HG02588 (cell line): ENCODE results near the gene CDK6.
"Not testable (repeated sequence)": the region's sequence is repeated elsewhere in the genome, so short reads cannot be mapped to it uniquely, and the experiment has no call there.

Experiments used
- ATAC-seq: cut with Tn5 transposase; IDR thresholded peaks from one replicate; pipeline ENCODE4 v1.9.1; 2021; ENCODE audit warnings: mild to moderate bottlenecking, moderate library complexity; ENCODE audit not compliant: unreplicated experiment

The CDK6 gene

DNA sequence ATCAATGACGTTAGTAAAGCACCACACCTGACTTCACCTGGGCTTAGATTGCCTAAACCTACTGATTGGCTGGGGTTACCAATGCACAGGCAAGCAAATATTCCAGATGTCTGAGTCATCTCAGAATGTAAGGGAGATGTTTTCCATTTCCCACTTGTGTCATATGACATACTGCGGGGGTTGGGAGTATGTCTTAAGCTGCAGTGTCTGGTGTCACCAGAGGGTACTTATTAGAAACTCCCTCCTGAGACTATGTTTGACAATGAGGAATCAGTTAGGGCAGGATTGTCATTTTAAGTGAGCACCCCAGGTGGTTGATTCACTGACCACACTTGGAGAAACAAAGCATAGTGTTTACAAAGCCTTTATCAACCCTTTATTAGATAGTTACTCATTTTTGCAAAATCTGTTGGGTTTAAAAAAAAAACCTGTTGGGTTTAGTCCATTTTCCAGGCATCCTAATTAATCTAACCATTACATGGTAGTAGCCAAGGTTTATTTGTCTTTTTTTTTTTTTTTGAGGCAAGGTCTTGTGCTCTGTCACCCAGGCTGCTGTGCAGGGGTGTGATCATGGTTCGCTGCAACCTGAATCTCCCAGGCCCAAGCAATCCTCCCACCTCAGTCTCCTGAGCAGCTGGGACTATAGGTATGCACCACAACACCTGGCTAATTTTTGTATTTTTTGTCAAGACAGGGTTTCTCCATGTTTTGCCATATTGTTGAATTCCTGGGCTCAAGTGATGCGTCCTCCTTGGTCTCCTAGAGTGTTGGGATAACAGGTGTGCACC lies 72.5 kb downstream of the CDK6 start:
- peak; percentile 40 for ATAC-seq

DNA sequence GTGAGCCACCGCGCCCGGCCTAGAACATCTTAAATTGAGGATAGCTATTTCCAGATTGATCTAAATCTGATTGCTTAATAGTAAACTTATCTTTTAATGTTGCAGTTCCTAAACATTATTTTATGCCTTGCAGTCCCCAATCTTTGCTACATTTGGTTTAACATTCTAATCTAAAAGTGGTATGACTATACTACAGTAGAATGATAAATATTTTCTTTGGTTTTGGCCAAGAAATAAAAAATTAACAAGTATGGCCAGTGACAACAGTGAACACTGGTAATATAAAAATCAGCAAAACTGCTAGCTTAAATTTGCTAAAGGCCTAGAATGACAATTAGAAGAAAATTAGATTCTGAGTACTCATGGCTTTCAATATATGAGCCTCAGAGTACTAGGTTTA lies 73.5 kb downstream of the CDK6 start:
- ATAC-seq, result no peak

DNA sequence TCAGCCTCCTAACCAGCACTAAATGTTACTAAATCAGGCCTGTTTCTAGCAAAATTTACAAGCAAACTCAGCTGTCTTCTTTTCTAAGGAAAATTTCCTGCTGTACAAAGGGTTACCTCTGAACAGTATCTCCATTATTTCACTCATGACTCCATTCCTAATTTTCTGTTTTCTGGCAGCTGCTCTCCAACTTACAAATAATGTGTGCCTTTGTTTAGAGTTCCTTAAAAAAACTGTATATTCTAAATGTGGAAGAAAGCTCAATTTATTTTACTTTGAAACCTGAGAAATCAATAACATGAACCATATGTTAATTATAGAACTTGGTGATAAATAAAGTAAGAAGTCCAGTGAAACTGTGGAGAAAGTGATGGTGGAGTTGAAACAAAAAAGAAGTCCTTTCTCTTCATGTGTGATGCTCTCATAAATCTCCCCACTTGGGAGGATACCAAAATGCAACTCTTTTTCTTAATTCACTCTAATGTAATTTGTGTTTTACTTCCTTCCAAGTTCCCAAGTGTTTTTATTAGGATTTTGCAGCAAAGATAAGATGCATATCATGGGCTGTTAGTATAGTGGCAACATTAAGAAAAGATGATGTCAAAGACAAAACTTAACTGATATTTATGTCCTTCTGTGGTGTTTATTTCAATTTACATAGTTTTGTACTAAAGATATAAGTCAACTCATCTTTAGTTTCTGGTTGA lies 74.8 kb downstream of the CDK6 start:
- ATAC-seq, result no peak

DNA sequence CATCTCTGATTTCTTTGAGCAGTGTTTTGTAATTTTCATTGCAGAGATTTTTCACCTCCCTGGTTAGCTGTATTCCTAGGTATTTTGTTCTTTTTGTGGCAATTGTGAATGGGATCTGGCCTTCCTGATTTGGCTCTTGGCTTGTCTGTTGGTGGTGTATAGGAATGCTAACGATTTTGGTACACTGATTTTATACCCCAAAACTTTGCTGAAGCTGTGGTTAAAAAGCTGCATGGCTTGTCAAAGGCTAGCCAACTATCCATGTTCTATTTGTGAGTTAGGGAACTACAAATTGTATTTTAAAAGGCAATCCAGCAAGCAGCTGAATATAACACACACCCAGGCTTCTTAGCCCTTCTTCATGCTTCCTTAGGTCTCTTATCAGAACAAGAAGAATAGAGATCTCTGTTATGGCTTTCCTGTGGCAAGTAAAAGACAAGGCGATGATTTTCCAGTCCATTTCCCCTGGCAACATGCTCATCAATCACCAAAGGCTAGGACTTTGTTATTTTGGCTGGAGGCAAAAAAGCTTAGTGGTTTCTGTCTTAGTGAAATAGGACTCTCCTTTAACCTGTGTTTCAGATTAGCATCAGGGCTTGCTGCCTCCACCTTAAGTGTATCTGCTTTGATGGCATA lies 77.5 kb downstream of the CDK6 start:
- ATAC-seq, result no peak

DNA sequence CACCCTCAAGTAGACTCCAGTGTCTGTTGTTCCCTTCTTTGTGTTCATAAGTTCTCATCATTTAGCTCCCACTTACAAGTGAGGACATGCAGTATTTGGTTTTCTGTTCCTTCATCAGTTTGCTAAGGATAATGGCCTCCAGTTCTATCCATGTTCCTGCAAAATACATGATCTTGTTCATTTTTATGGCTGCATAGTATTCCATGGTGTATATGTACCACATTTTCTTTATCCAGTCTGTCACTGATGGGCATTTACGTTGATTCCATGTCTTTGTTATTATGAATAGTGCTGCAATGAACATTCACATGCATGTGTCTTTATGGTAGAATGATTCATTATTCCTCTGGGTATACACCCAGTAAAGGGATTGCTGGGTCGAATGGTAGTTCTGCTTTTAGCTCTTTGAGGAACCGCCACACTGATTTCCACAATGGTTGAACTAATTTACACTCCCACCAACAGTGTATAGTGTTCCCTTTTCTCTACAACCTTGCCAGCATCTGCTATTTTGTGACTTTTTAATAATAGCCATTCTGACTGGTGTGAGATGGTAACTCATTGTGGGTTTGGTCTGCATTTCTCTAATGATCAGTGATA lies 79.0 kb downstream of the CDK6 start:
- not testable (repeated sequence) for ATAC-seq

DNA sequence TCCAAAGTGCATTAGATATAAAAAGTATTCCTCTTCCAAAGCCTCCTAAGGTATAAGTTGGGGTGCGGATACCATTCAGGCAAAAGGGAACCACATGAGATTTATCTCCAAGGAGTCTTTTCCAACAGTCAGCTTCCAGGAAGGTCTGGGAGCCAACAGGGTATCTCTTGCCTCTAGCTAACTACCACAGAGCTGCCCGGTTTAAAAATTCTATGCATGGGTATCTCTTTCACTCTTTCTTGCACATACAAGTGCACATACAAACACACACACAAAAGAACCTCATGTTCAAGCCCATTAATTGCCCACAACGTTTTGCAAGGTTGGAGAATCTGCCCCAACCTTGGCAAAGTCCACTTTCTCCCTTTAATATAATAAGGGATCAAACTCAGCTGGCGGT lies 80.7 kb downstream of the CDK6 start:
- no peak for ATAC-seq

DNA sequence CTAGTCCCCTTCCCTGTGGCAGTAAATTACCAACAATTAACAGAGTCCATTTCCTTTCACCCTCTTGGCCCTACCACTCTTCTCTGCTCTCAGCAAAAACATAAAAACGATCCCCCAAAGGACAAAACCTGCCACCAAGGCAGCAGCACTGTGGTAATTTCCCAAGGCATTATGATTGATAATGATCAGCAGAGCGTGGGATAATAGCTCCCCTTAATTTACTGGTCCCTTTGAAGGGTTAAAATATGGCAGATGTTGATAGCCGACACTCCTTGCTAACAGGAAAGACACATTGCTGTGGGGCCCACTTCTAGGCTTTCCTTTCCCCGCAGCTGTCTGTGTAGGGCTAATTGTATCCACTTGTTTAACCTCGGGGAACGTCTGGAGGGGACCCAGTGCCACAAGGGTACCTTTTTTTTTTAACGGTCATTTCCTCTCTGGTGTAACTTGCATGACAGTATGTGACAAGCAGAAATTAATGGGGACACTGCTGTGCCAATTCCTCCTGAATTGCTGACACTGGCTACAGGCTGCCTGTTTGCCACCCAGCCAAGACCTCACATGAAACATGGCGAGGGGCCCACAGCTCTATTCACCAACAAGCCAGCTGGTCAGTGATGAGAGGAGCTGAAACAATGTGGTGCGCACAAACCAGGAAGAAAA lies 81.3 kb downstream of the CDK6 start:
- ATAC-seq, result no peak

DNA sequence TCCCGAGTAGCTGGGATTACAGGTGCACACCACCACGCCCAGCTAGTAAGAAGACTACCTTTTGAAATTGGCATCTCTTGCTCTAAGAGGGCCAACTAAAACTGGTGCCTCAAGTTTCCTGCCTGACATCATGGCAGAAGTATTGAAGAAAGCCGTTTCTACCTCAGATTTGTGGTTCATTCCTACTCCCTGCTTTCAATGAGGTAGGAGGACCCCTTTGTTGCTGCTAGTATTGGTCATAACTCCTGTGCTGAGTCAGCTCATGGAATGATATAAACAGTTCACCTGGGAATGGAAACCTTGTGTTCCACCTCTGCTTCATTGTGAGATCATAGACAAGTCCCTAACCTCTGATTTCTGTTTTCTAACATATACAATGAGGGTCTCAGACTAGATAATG lies 82.8 kb downstream of the CDK6 start:
- ATAC-seq, result no peak

DNA sequence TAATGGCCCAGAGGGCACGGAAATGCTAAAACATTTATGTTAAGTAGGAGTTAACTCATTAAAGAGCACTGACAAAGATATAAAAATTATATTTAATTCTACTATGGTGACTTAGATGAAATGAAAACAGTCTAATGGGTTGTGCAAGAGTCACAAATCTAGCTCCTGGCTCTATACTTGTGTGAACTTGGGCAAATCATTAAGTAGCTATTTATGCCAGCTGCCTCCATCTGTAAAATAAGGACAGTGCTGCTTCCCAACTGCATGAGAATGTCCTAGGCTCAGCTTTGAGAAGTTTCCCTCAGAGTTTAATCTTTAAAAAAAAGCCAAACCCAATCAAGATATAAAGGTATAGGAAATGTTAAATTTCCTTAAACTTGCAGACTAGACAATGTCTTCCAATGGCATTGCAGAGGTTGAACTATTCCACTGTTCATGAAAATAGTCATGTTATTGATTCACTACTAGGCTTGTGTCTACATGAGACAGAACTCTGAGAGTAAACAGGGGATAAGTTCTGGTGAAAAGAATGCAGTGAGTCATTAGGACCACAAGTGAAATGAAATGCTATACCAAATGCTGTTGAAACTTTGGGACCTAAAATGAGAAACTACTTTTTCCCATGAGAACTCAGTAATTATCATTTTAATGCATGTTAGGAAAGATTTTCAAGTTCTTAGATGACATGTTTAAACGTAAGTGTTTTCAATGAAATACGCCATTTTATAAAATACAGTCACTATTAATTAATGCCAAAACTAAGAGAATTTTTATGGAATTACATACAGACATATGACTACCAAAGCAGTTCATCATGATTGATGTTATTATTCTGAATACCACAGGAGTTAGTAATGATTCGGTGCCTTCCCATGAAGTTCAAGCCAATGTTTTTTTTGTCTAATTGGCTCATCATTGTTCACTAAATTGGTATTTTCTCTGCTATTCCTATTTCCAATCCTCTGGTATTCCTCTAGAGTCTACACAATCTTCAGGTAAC lies 84.2 kb downstream of the CDK6 start:
- no peak for ATAC-seq

DNA sequence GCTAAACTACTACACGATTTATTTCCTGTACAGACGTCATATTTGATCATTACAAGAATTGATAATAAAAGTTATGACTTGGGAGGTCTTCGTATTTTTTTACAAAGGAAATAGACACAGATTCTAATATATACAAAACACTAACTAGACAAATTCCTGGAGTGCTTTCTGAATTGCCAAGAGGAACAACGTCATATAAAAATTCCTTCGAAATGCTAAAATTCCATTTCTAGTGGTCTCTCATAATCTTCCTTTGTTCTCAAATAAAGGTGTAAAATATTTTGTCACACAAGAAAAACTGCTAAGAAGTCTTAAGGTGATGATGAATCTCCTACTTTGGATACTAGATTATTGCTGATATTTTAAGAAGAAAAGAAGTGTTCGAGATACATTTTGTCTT lies 85.4 kb downstream of the CDK6 start:
- ATAC-seq, result no peak

DNA sequence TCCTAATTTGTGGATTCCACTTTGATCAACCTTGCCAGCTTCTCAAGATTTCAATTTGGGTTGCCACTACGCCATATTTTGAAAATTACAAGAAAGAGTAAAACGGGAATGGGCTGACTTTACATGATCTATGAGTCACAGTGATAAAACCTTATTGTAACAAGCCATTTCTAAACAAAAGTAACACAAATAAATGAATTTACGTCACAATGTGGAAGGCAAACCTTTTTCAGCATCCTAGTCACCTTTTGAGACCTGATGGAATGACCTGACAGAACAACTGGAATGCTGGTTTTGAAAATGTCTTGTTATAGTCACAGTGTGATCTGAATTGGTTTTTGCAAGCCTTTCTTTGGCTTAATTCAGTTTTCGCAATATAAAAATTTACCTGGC lies 85.9 kb downstream of the CDK6 start:
- ATAC-seq, result no peak

DNA sequence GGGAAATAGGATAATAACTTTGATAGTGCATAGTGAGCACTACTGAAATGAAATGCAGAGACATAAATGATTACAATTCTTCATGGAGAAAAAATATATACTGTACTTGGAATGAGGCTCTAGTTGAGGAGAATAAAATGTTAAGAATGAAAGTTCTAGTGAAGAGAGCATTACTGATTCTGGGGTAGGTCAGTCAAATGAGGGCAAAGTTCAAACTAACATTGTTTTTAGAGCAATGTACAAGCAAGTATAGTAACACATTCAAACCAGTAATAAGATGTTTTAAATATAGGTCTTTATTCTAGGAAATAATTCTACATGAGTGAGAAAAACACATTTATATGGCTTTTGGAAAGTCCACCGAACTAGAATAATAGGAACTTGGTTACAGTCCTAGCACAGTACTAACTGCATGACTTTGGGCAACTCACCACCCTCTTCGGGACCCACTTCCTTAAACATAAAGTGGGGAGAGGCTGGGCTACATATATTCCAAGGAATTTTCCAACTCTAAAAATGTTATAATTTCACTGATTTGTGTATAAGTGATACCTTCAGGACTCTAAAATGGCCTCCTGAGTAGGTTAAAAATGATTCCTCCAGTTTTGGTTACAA lies 86.4 kb downstream of the CDK6 start:
- ATAC-seq, result no peak

DNA sequence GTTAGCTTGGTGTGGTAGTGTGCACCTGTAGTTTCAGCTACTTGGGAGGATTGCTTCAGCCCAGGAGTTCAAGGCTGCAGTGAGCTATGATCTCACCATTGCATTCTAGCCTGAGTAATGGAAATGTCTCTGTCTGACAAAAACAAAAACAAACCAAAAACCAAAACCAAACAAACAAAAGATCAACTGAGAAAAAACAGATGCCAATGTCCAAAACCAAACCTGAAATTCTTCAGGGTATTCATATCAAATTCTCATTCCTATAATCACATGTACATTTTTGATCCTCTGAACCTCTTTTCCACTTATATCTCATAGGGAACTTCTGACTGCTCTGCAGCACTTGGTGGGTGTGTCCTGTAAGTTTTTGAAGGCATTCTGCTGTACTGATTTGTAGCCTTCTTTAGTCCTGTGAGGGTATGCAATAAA lies 87.0 kb downstream of the CDK6 start:
- no peak for ATAC-seq

DNA sequence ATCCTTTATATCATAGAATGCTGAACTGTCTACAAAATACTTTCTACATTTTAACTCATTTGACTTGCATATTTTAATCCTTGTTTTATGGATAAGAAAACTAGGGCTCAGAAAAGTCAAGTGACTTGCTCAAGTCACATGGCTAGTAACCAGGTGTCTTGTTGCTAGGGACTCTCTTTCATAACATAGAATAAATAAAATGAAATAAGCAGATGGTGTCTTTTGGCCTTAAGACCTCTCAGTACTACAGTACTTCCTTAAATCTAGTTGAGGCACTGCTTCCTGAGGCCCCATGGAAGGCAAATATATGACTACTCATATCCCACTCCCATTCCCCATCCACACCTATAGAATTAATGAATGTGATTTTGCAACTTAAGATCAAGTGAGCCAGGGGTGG lies 87.9 kb downstream of the CDK6 start:
- ATAC-seq, result no peak

DNA sequence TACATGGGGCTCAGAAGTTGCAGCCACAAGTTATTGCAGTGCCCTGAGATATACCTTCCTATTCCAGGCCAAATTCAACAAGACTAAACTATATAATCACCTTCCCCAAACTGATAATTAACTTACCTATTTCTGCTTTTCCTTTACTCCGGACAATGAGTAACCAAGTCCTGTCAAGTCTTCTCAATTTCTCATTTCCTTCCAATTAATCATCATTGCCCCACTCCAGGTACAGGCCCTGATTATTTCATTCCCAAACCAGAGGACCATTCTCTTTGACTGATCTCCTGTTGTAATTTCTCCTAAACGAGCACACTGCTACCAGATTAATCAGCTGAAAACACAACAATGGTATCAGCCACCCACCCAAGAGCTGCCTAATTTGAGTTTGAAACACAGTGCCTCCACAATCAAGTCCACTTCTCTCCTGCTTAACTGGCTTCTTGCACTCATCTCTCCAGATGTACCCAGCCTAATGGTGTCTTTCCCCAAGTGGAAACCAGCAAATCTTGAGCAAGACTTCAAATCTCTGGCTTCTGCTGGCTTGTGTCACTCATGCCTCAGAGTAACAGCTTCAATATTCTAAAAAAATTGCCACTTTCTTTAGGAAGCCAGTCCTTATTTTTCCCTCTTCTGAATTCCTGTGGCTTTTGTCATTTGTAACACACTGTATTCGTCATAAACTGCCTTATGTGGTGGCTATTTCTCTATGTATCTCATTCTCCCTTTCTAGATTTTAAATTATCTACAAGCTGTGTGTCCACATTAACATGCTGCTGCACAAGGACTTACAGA lies 89.1 kb downstream of the CDK6 start:
- ATAC-seq, result no peak

DNA sequence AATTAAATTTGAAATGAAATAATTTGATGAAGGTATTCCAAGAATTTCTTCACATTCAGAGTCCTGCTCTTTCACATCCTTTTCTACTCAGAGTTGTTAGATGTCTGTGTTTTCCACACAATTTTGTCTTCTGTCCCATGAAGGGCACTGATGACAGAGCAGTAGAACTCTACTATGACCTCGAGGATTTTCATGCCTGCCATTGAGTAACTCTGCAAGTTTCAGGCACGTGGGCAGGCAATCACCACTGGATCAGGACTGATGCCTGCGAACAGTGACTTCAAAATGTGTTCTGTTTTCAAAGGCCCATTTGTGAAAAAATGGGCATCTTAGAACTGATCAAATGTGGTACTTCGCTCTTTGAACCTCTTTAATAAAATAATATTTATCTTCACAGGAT lies 91.1 kb downstream of the CDK6 start:
- ATAC-seq, result no peak

DNA sequence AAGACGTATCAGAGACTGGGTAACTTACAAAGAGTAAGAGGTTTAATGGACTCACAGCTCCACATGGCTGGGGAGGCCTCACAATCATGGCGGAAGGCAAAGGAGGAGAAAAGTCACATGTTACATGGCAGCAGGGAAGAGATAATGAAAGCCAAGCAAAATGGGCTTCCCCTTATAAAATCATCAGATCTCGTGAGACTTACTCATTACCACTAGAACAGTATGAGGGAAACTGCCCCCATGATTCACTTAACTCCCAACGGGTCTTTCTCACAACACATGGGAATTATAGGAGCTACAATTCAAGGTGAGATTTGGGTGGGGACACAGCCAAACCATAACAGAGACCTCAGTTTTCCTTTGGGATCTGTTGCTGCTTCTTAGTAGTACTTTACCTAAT lies 92.2 kb downstream of the CDK6 start:
- ATAC-seq, result not testable (repeated sequence)

DNA sequence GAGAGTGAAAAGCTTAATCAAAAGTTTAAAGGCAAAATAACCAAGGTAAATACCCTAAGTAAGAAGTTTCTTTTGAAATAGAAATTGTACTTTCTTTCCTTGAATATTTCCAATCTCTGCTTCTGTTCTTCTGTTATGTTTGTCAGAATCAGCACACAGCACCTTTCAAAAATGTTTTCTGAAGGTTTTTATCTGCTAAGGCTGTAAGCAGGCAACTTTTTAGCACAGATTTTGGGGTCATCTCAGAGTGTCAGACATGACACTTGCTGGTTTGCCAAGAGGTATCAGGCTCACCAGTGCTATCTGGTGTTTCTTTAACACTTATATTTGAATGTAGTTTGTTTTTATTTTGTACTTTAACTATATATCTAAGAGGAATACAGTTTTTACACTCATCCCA lies 94.2 kb downstream of the CDK6 start:
- ATAC-seq, result no peak

DNA sequence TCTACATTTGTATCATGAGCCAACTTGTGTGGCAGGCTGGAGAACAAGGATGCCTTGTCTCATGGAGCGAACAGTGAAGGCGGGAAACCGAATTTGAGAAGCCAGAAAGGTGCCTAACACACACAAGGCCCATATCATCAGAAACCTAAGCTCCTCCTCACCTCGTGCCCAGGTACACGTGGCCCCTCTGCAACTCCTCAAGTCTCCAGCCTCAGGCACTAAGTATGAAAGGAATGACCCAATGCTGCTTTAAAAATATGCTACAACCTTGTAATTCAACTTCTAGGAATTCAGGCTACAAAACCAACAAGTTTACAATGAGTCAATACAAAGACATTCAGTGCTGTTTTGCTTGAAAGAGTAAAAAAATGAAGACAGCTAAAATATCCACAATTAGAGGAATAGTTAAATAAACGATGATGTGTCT lies 95.7 kb downstream of the CDK6 start:
- no peak for ATAC-seq
